Measurements from ENCODE around the gene GJB4. TPM values are rescaled to one million over a fixed set of nuclear protein-coding genes. Genes with fewer than 3 reads are reported as not detected.

Gene GJB4
- polyA plus RNA-seq, 1 experiment, result not detected

DNA sequence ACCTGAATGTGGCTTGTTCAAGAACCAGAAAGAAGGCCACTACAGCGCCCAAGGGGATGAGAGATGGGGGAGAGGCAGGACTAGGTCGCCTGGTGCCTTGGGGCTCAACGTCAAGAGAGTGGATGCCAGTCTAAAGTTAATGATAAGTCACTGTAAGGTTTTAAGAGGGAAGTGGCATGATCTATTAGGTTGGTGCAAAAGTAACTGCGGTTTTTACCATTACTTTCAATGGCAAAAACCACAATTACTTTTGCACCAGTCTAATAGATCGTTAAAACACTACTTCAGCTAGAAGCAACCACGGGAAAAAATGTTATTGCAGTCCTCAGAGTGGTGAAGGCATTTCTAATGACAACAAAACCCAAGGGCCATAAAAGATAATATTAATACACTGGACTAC is 18.8 kb downstream of the GJB4 start:
- DNase-seq (ENCODE audit: low read depth), result no peak
- Histone ChIP-seq H3K27me3 (ENCODE audit: control insufficient read depth, insufficient read depth, low read length) (peaks cover 16% of the 10 kb centered on the region), H3K36me3 (ENCODE audit: control insufficient read depth, insufficient read depth, low read length) (no peaks in the 10 kb centered on the region), H3K4me3 (ENCODE audit: low read depth, low read length) (no peak overlapping the region)
- TF ChIP-seq, protein P1, sequence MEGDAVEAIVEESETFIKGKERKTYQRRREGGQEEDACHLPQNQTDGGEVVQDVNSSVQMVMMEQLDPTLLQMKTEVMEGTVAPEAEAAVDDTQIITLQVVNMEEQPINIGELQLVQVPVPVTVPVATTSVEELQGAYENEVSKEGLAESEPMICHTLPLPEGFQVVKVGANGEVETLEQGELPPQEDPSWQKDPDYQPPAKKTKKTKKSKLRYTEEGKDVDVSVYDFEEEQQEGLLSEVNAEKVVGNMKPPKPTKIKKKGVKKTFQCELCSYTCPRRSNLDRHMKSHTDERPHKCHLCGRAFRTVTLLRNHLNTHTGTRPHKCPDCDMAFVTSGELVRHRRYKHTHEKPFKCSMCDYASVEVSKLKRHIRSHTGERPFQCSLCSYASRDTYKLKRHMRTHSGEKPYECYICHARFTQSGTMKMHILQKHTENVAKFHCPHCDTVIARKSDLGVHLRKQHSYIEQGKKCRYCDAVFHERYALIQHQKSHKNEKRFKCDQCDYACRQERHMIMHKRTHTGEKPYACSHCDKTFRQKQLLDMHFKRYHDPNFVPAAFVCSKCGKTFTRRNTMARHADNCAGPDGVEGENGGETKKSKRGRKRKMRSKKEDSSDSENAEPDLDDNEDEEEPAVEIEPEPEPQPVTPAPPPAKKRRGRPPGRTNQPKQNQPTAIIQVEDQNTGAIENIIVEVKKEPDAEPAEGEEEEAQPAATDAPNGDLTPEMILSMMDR (IDR thresholded peaks at IDR 0.05; ENCODE audit: insufficient read depth, low read depth, low read length), result no peak
- ChIA-PET CTCF (interaction anchor here (1.1 to 2.2 kb wide), 6 partner anchors 8 to 88 kb away, joined by 3 to 7 read pairs (median 6); no protein-coding TSS in a partner anchor), POLR2A (no interaction called here)

DNA sequence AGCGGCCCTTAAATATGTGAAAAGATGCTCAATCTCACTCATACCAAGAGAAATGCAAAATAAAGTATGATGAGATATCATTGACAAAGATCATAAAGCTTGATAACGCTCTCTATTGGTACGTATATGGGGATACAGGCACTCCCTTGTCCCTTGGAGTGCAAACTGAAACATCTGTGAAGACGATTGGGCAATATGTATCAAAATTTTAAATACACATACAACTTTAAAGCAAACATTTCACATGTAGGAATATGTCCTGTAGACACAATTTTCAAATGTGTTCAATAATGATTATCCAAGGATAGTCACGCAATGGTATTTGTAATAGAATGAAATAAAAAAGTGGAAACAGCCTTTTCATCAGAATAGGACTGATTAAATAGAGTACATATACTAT is 19.5 kb downstream of the GJB4 start:
- ChIA-PET POLR2A (no interaction called here), CTCF (interaction anchor here (1.1 to 2.2 kb wide), 5 partner anchors 7 to 88 kb away, joined by 3 to 7 read pairs (median 6); no protein-coding TSS in a partner anchor)
- TF ChIP-seq, protein P1 (IDR thresholded peaks at IDR 0.05; ENCODE audit: insufficient read depth, low read depth, low read length), result no peak

DNA sequence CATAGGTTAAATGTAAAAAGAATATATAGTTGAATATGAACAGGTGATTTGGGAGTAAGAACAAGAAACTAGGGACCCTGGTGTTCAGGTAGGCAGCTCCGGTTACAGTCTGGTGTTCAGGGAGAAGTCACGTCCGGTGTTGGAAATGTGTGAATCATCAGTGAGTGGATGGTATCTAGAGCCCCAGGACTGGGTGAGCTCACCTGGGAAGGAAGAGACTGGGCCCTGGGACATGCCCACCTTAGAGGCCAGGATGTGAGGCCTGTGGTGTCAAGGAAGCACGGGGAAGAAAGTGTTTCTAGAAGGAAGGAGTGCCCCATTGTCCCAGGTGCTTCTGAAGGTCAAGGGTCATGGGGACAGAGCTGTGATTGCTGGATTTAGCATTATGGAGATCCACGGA is 20.0 kb downstream of the GJB4 start:
- Histone ChIP-seq H3K4me3 (ENCODE audit: low read depth, low read length) (no peak overlapping the region), H3K36me3 (ENCODE audit: control insufficient read depth, insufficient read depth, low read length) (no peaks in the 10 kb centered on the region), H3K27me3 (ENCODE audit: control insufficient read depth, insufficient read depth, low read length) (peaks cover 16% of the 10 kb centered on the region)
- CTCF ChIA-PET, result interaction anchor here (1.4 to 2.2 kb wide), 4 partner anchors 10 to 87 kb away, joined by 3 to 7 read pairs (median 6); no protein-coding TSS in a partner anchor
- POLR2A ChIA-PET, result no interaction called here
- TF ChIP-seq, protein P1 (IDR thresholded peaks at IDR 0.05; ENCODE audit: insufficient read depth, low read depth, low read length), result no peak
- DNase-seq (ENCODE audit: low read depth), result no peak

More for the DNA sequence above, 19.5 kb downstream of the GJB4 start:
- Histone ChIP-seq H3K4me3 (ENCODE audit: low read depth, low read length) (no peak overlapping the region), H3K27me3 (ENCODE audit: control insufficient read depth, insufficient read depth, low read length) (peaks cover 16% of the 10 kb centered on the region), H3K36me3 (ENCODE audit: control insufficient read depth, insufficient read depth, low read length) (no peaks in the 10 kb centered on the region)
- DNase-seq (ENCODE audit: low read depth), result no peak

DNA sequence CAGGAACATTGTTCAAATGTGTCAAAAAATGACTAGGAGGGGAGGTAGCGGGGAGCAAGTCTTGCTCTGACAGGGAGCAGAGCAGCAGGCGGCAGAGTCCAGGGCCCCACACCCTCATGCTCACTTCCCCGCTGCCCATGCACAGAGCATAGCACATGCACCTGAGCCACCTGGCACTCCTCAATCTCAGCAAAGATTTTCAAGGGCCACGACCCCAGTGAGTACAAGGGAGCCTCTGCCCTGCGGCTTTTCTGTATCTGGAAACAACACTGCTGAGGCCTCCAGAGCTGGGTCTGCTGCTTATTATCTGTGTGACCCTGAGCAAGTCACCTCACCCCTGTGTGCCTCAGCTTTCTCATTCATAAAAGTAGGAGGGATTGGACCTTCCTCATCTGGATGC is 20.4 kb downstream of the GJB4 start:
- Histone ChIP-seq H3K4me3 (ENCODE audit: low read depth, low read length) (no peak overlapping the region), H3K27me3 (ENCODE audit: control insufficient read depth, insufficient read depth, low read length) (peaks cover 16% of the 10 kb centered on the region), H3K36me3 (ENCODE audit: control insufficient read depth, insufficient read depth, low read length) (no peaks in the 10 kb centered on the region)
- ChIA-PET POLR2A (no interaction called here), CTCF (interaction anchor here (1.6 to 2.2 kb wide), 3 partner anchors 10 to 87 kb away, joined by 3 to 7 read pairs (median 6); no protein-coding TSS in a partner anchor)
- TF ChIP-seq, protein P1 (IDR thresholded peaks at IDR 0.05; ENCODE audit: insufficient read depth, low read depth, low read length), result no peak
- DNase-seq (ENCODE audit: low read depth), result no peak

DNA sequence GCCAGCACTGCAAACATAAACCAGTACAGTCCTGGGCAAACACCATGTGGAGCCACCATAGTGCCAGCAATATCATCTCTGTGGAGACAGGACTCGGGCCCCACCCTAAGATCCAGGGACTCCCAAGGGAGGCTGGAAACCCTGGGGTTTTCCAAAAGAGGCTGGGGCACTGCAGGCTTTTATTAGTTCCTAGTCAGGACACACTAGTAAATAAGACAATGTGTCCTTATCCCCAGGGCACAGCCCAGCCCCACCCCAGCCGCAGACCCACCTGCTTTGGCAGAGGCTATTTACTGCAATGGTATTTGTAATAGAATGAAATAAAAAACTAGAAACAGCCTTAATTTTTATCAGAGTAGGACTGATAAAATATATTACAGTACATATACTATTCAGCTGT is 21.0 kb downstream of the GJB4 start:
- DNase-seq (ENCODE audit: low read depth), result no peak
- no peak overlapping the region for H3K4me3 ChIP-seq (ENCODE audit: low read depth, low read length)

More for the DNA sequence above, 21.0 kb downstream of the GJB4 start:
- POLR2A ChIA-PET, result interaction anchor here (0.6 kb wide), 1 partner anchor 1874 kb away, joined by 3 read pairs; no protein-coding TSS in a partner anchor
- no peaks in the 10 kb centered on the region for H3K36me3 ChIP-seq (ENCODE audit: control insufficient read depth, insufficient read depth, low read length)
- CTCF ChIA-PET, result interaction anchor here (1.0 to 2.2 kb wide), 4 partner anchors 10 to 86 kb away, joined by 3 to 7 read pairs (median 4); no protein-coding TSS in a partner anchor
- TF ChIP-seq, protein P1 (IDR thresholded peaks at IDR 0.05; ENCODE audit: insufficient read depth, low read depth, low read length), result no peak
- H3K27me3 ChIP-seq (ENCODE audit: control insufficient read depth, insufficient read depth, low read length), result peaks cover 16% of the 10 kb centered on the region

All from BJ (cell line).